Testis (tissue), 3 donors: ENCODE measurements around the gene GNG13. TPM values are rescaled to one million over a fixed set of nuclear protein-coding genes. Genes with fewer than 3 reads are reported as not detected.

Experiments
- DNase-seq: peaks from one replicate; pipeline ENCODE4 v3.0.0-alpha.2; 2019
- H3K27ac ChIP-seq, 2 donors: fragments of 200-600 bp; sonication (generic); one replicate each; pipeline ENCODE4 v1.5.1; 2019
- H3K27me3 ChIP-seq: fragments of 200-600 bp; sonication (generic); one replicate; pipeline ENCODE4 v1.5.1; 2019
- H3K36me3 ChIP-seq: fragments of 200-600 bp; sonication (generic); one replicate; pipeline ENCODE4 v1.5.1; 2017; ENCODE audit warnings: low read depth; ENCODE audit errors: missing control alignments
- H3K4me1 ChIP-seq: fragments of 200-600 bp; sonication (generic); one replicate; pipeline ENCODE4 v1.5.1; 2019
- H3K4me3 ChIP-seq, 2 donors: fragments of 200-600 bp; sonication (generic); one replicate each; pipeline ENCODE4 v1.5.1; 2017 to 2019
- H3K9me3 ChIP-seq: fragments of 200-600 bp; sonication (generic); one replicate; pipeline ENCODE4 v1.5.1; 2017
- POLR2A ChIP-seq: fragments of 450-650 bp; IDR thresholded peaks from one replicate; pipeline ENCODE4 v1.6.1; 2017; ENCODE audit warnings: antibody characterized with exemption, mild to moderate bottlenecking, moderate library complexity
- WGBS, 2 donors: methylation state at CpG; one replicate each; pipeline ENCODE4 v1.1.5; 2018; 5-methylcytosine and 5-hydroxymethylcytosine counted together
- intact Hi-C: fragments of 100-400 bp; cut with DNase I; formaldehyde crosslinking; loops from one replicate; pipeline ENCODE4 v1.15.1; 2023; ENCODE audit warnings: low total_unique reads
- polyA plus RNA-seq: library from polyadenylated mRNA; stranded (reverse); fragments of 350-450 nt; fragmentation: Illumina TruSeq; extraction: RNeasy Lipid Tissue Mini Kit (QIAGEN cat#74804); gene quantifications from one replicate; pipeline ENCODE4 v1.2.3, GENCODE V29; 2014; ENCODE audit warnings: low read depth, low replicate concordance; ENCODE audit not compliant: insufficient read depth
- total RNA-seq, 2 donors: library from RNA; depleted of rRNA; stranded (reverse); fragments of >200 nt; gene quantifications; one replicate each; pipeline ENCODE4 v1.2.3, GENCODE V29; 2016
- TF ChIP-seq, protein P1 (sequence below), 3 experiments: fragments of 450-650 bp in 2 of 3; fragments of 200-600 bp in 1 of 3; sonication (generic) in 1 of 3; IDR thresholded peaks; one replicate each; pipeline ENCODE4 v1.5.1; 2016 to 2019; ENCODE audit warnings: antibody characterized with exemption in 3 of 3, mild to moderate bottlenecking in 2 of 3, moderate library complexity in 1 of 3

Gene GNG13
- total and polyA plus RNA-seq, 3 donors from 2014 or later: not detected

- DNase-seq: no peak
- Histone ChIP-seq H3K4me1 (no peaks in the 10 kb centered on the region), H3K27ac (no peak overlapping the region), H3K4me3 (no peak overlapping the region), H3K27me3 (no peaks in the 10 kb centered on the region), H3K36me3 (no peaks in the 10 kb centered on the region), H3K9me3 (no peaks in the 10 kb centered on the region)
- WGBS, 2 donors: 77 to 81% methylated on average over 14 to 17 of the region's 19 CpGs
- TF ChIP-seq, protein P1, sequence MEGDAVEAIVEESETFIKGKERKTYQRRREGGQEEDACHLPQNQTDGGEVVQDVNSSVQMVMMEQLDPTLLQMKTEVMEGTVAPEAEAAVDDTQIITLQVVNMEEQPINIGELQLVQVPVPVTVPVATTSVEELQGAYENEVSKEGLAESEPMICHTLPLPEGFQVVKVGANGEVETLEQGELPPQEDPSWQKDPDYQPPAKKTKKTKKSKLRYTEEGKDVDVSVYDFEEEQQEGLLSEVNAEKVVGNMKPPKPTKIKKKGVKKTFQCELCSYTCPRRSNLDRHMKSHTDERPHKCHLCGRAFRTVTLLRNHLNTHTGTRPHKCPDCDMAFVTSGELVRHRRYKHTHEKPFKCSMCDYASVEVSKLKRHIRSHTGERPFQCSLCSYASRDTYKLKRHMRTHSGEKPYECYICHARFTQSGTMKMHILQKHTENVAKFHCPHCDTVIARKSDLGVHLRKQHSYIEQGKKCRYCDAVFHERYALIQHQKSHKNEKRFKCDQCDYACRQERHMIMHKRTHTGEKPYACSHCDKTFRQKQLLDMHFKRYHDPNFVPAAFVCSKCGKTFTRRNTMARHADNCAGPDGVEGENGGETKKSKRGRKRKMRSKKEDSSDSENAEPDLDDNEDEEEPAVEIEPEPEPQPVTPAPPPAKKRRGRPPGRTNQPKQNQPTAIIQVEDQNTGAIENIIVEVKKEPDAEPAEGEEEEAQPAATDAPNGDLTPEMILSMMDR (IDR thresholded peaks at IDR 0.05): no peak
- TF ChIP-seq POLR2A: no peak
- intact Hi-C loops: no loop called here
Observed at GRCh38 chr16:769934-770333, 30.6 kb downstream of the GNG13 start.

GRCh38 chr16:769184-769784 is 31.2 kb downstream of the GNG13 start:
- Histone ChIP-seq H3K36me3 (no peaks in the 10 kb centered on the region), H3K9me3 (no peaks in the 10 kb centered on the region), H3K27me3 (no peaks in the 10 kb centered on the region), H3K4me3 (no peak overlapping the region), H3K4me1 (no peaks in the 10 kb centered on the region), H3K27ac (no peak overlapping the region)
- no peak for TF ChIP-seq POLR2A
- TF ChIP-seq, protein P1 (IDR thresholded peaks at IDR 0.05): no peak
- WGBS, 2 donors: 86 to 89% methylated on average over 6 to 19 of the region's 20 CpGs
- no peak for DNase-seq
- intact Hi-C loops: no loop called here

GRCh38 chr16:768428-768827 is 32.1 kb downstream of the GNG13 start:
- Histone ChIP-seq H3K27ac (no peak overlapping the region), H3K9me3 (no peaks in the 10 kb centered on the region), H3K4me1 (no peaks in the 10 kb centered on the region), H3K27me3 (no peaks in the 10 kb centered on the region), H3K4me3 (no peak overlapping the region), H3K36me3 (no peaks in the 10 kb centered on the region)
- intact Hi-C loops: no loop called here
- WGBS, 2 donors: 84 to 87% methylated on average over 15 to 21 of the region's 21 CpGs
- DNase-seq: no peak
- TF ChIP-seq POLR2A: no peak
- TF ChIP-seq, protein P1 (IDR thresholded peaks at IDR 0.05): no peak

- no peaks in the 10 kb centered on the region for H3K9me3 ChIP-seq
- H3K4me1 ChIP-seq: no peaks in the 10 kb centered on the region
- WGBS, 2 donors: 67 to 77% methylated on average over 8 to 27 of the region's 38 CpGs
- no peak overlapping the region for H3K4me3 ChIP-seq
- intact Hi-C loops: no loop called here
- no peak for DNase-seq
- H3K36me3 ChIP-seq: no peaks in the 10 kb centered on the region
- H3K27ac ChIP-seq: no peak overlapping the region
- no peak for TF ChIP-seq POLR2A
- TF ChIP-seq, protein P1 (IDR thresholded peaks at IDR 0.05): no peak
- no peaks in the 10 kb centered on the region for H3K27me3 ChIP-seq
Observed at GRCh38 chr16:767743-768235, 32.7 kb downstream of the GNG13 start.
